Ammon's horn (tissue), 1 donor: Measurements from ENCODE around the gene ARL8A.

Source experiments
- DNase-seq: peaks from one replicate; pipeline ENCODE4 v3.0.0-alpha.2; 2016; ENCODE audit warnings: low spot score

Gene ARL8A

DNA sequence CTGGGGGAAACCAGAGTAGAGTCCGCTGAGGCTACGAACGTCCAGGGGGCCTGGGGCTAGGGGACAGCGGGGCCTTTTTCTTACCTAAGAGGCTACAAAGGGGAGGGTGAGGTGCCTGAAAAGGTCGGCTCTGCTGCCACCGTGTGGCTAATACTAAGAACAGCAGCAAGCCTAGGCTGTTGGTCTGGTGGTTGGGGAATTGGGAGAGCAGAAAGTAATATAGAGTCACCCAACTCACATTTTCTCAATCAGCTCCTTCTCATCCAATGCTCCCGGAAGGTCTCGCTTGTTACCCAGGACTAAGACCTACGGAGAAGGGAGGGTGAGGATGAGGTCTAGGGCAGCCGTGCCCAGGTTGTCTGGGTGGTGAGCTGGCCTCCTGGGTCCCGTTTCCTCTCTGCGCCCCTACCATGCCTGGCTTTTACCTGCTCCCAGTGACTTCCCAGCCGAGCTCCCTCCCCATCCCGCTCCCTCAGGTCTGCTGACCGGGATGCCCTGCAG lies 9.3 kb downstream of the ARL8A start:
- DNase-seq, result peak; percentile 91

- no peak for DNase-seq
These were observed 9.8 kb downstream of the ARL8A start for GRCh38 chr1:202134645-202135172.

- no peak for DNase-seq
These were observed 10.5 kb downstream of the ARL8A start for GRCh38 chr1:202133989-202134388.

DNA sequence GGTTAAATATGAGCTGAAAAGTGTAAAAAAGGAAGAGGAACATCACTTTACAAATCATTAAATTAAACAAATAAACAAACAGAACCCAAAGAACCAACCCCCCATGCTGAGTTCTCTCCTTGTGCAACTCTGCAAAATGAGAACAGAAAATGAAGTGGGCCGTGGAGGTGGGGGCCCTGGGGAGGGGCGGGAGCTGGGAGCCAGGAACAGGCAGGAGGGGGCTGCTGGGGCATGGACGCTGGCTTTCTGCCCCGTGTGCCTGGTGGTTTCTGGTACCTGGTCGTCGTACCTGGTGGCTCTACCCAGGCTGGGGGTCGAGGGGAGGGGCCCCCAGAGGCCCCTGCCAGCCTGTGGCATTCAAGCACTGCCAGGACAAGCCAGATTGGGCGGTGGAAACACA lies 11.0 kb downstream of the ARL8A start:
- no peak for DNase-seq

DNA sequence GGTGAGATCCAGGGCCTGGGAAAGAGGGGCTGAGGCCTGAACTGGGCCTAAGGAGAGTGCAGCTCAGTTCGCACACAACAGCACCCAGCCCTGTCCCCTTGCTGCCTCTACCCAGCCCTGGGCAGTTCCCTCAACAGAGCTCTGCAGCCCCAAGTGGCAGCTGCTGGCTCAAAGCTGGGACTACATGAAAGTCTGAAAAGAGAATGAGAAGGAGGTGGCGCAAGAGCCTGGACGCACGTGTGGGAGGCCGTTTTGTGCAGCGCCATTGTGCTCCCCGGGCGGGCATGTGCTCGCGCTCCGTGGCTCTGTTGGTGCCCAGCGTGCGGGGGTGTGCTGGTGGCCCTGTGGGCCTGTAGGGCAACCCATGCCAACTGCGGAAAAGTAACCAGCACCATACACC lies 11.5 kb downstream of the ARL8A start:
- peak; percentile 92 for DNase-seq

DNA sequence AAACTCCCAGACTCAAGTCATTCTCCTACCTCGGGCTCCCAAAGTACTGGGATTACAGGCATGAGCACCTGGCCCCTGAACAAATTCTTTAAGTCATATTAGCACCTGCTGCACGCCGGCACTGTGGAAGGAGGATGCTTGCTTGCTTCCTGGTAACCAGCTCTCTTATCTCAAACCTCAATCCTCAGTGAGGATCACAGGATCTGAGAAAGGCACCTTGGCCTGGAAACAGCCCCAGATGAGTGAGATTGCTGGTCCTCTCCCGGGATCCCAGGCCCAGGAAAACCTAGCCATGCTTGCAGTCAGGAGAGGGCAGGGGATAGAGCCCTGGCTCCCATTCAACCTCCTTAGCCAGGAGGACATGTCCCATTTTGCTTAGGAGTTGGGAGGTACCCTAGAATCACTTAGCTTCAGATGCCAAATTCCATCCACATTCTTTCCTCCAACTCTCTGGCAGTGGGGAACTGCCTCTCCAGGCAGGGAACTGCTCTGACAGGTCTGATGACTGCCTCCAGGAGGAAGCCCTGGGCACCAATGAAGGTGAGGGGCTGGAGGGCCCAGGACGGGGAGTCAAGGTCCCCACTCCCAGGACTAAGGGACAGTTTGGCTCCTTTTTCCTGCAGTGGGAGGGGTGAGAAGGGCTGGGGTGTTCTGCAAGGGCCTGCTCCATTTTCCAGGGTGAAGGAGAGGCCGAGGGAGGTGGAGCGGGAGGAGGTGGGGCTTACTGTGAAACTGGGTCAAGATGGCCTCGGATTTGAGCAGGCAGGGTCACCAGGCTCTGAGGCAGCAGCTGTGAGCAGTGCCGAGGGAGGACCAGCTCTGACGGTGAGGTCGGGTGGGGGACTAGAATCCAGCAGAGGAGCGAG lies 12.3 kb downstream of the ARL8A start:
- DNase-seq, result peak; percentile 75

DNA sequence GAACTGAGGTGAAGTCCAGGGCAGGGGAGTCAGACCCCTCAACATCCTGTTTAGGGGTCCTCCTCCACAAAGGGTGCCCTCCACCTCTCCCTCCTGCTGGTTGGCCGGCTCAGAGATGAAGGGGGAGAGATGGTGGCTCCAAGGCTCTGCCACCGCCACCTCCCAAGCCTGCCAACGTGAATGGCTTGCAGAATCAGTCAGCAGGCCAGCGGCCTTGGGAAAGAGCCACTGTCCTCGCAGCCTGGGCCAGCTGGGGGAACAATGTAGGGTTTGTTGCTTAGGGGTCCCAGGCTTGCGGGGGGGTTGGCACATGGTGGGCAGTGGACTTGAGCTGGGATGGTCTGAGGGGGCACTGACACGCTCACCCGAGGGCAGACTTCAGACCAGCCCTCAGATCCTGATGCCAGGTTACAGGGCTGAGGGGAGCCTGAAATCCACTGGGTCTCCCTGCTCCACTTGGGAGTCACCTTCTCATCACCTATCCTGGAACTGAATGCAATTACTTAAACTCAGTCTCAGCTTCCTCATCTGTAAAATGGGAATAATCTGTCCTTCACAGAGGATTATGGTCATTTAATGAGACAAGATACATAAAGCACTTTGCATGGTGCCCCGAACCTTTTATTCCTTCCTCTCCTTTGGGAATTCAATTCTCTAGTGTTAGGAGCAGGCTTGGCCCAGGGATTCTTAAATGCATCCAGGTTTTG lies 13.6 kb downstream of the ARL8A start:
- DNase-seq, result peak; percentile 96

DNA sequence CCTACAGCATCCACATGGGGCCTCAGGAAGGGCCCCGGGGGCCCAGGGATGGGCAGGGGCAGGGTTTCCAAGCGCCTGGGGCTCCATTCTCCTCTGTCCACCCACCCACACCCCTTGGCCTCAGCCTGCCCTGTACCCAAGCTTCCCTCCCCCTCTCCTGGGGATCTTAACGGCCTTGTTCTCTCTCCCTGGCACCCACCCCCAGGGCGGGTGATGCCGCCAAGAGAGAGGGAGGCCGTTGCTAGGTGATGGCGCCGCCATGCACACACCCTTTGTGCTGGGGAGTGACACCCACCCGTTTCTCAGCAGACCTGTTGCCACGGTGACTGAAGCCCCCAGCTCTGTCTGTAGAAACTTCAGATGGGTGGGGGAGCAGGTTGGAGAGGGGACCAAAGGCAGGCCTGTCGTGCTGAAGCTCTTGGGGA lies 14.2 kb downstream of the ARL8A start:
- peak; percentile 97 for DNase-seq

GRCh38 chr1:202129453-202130296 lies 14.9 kb downstream of the ARL8A start:
- peak; percentile 52 for DNase-seq

DNA sequence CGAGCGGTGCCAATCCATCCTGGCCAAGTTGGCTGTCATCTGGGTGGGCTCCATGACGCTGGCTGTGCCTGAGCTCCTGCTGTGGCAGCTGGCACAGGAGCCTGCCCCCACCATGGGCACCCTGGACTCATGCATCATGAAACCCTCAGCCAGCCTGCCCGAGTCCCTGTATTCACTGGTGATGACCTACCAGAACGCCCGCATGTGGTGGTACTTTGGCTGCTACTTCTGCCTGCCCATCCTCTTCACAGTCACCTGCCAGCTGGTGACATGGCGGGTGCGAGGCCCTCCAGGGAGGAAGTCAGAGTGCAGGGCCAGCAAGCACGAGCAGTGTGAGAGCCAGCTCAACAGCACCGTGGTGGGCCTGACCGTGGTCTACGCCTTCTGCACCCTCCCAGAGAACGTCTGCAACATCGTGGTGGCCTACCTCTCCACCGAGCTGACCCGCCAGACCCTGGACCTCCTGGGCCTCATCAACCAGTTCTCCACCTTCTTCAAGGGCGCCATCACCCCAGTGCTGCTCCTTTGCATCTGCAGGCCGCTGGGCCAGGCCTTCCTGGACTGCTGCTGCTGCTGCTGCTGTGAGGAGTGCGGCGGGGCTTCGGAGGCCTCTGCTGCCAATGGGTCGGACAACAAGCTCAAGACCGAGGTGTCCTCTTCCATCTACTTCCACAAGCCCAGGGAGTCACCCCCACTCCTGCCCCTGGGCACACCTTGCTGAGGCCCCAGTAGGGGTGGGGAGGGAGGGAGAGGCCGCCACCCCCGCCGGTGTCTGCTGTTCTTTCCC lies 16.5 kb downstream of the ARL8A start:
- DNase-seq, result no peak

GRCh38 chr1:202127061-202127460 lies 17.5 kb downstream of the ARL8A start:
- DNase-seq, result no peak

- DNase-seq, result peak; percentile 82
These were observed 18.1 kb downstream of the ARL8A start for GRCh38 chr1:202126426-202126825.

- DNase-seq, result no peak
These were observed 18.9 kb downstream of the ARL8A start for GRCh38 chr1:202125611-202126010.

GRCh38 chr1:202124142-202124541 lies 20.4 kb downstream of the ARL8A start:
- DNase-seq, result no peak

GRCh38 chr1:202123336-202123813 lies 21.2 kb downstream of the ARL8A start:
- peak; percentile 24 for DNase-seq

DNA sequence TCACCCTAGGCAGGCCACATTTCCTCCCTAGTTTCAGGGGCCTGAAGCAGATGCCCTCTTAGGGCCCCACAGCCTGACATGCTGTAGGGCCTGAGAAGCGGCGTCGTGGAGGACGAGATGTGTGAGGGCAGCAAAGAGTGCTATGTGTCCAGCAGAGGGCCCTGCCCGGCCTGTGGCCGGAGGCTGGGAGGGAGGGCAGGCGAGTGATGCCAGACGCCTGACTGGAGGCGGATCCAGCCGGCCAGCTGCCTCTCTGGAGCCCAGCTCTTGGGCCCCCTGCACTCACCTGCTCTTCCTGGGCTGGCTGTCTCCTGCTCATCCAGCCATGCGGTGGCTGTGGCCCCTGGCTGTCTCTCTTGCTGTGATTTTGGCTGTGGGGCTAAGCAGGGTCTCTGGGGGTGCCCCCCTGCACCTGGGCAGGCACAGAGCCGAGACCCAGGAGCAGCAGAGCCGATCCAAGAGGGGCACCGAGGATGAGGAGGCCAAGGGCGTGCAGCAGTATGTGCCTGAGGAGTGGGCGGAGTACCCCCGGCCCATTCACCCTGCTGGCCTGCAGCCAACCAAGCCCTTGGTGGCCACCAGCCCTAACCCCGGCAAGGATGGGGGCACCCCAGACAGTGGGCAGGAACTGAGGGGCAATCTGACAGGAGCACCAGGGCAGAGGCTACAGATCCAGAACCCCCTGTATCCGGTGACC lies 21.8 kb downstream of the ARL8A start, which contains the start of gene GPR37L1:
GPR37L1 (plus strand) TSS at position 279 of the 697 bp plus-strand sequence; CDS start at position 326, 47 bp downstream.
- peak; percentile 95 for DNase-seq

DNA sequence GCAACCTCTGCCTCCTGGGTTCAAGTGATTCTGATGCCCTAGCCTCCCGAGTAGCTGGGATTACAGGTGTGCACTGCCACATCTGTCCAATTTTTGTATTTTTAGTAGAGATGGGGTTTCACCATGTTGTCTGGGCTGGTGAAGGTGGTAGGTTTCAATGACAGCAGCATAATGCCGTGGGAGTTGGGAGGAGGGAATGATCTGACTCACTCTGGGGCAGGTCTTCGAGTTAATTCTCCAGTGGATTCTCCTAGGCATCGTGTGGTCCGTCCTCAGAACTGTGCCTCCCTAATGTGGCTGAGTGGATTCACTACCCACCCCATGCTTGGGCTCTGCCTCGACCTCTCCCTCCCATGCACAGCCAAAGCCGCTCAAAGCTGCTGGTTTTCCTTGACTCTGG lies 23.5 kb downstream of the ARL8A start:
- DNase-seq, result no peak

GRCh38 chr1:202117898-202118371 lies 26.6 kb downstream of the ARL8A start:
- no peak for DNase-seq

- no peak for DNase-seq
These were observed 28.2 kb downstream of the ARL8A start for GRCh38 chr1:202116287-202116686.

DNA sequence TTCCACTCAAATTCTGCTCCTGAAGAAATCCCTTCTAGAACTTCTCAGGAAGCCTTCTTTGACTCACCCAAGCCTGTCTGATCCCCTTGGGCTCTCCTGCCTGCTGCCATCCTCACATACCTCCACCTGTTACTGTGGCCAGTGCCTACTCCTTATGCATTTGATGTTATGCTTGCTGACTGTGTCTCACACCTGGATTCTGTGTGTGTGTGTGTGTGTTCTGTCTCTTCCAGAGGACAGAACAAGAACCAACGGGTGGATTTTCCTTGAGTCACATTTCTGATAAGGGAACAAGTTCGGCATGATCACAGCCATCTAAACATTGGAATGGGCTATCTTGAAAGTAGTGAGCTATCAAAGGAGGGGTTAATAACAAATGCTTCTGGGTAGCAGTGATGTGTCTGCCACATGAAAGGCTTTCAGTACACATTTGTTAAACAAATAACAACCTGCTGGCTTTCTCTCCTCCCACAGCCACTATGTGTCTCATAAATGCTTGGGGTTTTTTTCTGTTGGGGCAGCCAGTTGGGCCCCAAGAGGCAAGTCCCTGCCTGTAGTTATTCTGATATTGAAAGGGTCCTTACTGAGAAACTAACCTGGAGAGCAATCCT lies 30.7 kb downstream of the ARL8A start:
- DNase-seq, result no peak
